Stimulated activated CD4-positive, alpha-beta T cell treated with anti-CD3 and anti-CD28 coated beads, Interleukin-4, amount 100 ng/mL, for 4 hours (primary cell): ENCODE measurements around the gene SDK2.

Source experiments
- DNase-seq, 2 experiments: peaks; one replicate each; pipeline ENCODE4 v3.0.0-alpha.2; 2020

Gene SDK2

DNA sequence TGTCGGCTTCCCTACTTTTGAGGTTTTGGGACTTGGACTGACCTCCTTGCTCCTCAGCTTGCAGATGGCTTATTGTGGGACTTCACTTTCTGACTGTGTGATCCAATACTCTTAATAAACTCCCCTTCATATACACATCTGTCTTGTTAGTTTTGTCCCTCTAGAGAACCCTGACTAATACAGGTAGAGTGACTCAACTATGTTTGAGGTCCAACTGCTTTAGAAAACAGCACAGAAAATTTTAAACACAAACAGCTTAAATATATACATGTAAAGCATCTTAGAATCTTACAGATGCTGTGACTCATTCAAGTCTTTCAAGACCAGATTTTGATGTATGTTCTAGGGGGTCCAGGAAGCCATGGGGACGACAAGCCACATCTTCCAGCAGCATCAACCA is 11.7 kb downstream of the SDK2 start:
- no peak for DNase-seq

DNA sequence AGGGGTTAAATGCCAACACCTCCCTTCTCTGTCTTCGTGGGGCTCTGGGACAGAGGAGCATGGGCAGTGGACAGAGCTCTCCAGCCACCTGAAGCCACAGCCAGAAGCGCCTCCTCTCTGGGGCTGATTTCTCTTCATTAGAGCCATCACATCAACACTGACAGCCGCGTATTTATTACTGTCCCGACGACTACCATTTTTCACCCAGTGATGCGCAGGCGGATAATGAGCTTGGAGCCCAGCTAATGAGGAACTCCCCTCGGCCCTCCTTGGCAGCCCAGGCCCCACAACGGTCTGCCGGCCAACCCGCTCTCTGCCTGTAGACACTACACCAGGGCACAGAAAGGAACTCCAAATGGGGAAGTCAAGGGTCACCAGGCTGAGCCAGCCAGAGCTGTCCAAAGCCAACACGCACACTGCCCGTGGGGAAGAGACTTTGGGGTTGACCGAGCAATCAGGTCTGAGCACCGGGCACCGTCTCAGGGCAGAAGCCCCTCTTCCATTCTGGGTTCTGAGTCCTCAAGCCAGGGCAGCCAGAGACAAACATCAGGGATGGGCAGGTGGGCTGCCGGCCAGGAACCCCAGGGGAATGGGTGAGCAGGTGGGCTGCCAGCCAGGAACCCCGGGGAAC is 13.2 kb downstream of the SDK2 start:
- DNase-seq, result no peak

DNA sequence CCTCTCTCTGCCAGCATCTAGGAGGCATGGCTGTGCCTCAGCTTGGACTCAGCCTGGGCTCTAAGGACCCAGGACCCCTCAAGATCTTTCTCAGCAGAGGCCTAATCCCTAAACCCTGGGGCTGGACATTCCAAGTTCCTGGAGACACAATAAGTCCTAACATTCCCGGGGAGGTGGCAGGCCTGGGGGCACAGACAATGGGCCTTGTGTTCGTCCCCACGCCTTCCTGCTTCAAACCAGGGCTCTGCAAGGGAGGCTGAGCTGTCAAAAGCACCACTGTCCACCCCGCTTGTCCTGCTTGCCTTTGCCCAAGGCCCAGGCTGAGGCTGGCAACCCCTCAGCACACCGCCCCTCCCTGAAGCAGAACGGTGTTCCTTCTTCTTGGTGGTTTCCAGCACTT is 13.7 kb downstream of the SDK2 start:
- DNase-seq, result no peak

DNA sequence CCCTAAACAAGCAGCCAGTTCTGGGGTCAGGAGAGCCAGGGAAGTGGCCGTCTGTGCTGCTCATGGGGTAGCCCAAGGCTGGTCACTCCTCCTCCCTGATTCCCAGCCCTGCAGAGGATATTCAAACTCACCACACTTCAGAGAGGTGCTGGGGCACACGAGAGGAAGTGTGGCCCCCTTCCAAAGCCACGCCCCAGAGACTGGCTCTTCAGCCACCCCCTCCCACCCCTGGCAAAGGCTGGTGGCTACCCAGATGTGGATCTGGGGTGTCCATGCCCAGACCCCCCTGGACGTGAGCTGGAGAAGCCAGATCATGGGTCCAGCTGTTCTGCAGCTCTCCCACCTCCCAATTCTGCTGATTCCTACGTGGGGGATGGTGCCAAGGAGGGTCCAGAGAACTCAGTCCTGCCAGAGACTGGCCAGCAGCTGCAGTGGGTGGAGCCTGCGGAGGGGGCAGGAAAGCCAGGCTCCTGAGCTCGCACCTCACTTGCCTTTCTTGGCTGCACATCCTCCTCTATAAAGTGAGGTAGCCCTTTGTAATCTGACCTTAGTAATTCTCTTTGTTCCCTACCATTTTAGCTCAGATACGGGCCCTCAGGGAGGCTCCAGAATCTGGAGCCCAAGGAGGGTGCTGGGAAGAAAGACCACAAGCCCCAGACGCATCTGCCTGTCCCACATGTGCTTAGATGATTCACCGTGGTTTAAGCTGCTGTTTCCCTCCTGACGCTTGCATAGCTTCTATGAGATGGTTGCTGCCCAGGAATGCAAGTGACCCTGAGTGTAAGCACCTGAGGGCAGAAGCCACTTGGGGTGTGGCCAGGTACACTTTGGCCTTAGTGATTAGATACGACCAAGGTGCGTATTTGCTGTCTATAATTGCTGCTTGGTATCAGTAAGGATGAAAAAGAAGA is 15.3 kb downstream of the SDK2 start:
- DNase-seq, result no peak

DNA sequence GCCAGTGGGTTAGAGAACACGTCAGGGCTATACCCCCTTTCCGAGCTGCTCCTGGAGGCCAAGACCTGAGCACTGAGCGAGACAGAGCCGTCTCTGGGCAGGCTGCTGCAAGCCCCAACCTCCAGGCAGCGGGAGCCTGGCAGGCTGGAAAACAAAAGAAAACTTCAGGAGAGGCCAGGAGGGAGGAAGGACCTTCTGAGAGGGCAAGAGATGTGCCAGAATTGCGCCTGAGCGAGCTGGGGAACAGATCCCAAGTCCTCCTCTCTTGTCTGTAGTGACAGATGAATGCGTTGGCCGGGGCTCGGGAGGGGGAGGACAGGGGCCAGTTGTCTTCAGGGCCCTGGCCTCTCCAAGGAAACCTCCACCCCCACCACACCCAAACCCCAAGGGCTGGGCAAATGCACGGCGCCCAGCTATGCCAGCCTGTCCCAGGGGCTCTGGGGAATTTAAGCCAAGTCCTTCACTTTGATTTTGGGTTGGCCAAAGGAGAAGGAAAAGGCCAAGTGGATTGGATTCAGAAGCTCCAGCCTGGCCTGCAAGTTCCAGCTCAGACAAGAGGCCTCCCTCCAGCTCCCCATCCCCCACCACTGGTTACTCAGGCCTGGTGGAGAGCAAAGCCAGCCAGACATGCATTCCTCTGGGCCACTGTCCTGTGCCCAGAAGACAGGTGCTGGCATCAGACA is 18.1 kb downstream of the SDK2 start:
- DNase-seq, result no peak

DNA sequence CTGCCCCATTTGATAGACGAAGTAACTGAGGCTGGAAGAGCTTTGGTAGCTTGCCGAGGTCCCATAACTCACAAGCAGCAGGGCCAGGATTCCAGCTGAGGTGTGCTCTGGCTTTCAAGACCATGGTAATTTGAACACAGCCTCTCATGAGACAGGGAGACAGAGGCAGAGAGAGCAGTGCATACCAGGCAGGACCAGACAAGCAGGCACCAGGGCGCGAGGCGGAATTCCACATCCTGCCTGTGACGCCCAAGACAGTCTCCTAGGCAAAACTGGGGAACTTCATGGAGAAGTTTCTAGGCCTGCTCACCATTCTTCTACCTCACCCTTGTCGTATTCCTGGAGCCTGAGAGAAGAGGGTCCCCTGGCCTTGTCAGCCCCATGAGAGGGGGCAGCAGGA is 19.2 kb downstream of the SDK2 start:
- no peak for DNase-seq

DNA sequence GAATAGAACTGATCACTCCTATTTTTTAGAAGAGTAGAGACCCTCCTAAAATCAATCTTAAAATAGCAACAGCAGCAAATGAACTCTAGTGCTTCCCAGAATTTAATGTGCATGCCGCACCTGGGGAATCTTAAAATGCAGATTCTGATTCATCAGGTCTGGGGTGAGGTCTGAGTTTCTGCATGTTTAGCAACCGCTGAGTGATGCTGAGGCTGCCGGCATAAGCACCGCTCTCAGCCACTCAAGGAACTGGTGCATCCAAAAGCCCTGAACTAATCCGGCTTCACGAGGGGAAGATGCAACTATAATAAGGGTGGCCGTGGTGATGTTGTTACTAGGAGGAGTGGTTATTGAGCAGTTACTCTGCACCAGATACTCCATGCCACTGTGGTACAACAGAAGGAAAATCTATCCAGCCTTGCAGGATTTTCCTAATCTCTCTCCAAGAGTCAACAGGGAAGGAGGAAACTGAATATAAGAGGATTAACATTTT is 19.7 kb downstream of the SDK2 start:
- no peak for DNase-seq

DNA sequence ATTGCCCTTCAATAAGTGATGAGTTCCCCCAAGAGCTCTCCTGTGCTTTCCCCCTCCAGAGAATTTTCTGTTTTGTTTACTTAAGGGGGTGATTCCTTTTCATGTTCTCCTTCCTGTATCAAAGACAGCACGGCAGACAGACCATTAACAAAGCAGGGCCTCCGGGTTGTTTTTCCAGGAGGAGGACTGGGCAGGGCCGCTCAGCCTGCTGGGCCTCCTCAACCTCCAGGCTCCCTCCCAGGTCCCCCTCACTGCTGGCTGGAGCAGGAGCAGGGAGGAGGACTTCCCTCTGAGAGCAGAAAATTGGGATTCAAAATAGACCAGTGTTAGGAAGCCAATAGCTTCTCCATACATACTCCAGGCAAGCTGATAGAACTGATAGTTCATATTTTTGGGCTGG is 20.4 kb downstream of the SDK2 start:
- DNase-seq, result no peak

DNA sequence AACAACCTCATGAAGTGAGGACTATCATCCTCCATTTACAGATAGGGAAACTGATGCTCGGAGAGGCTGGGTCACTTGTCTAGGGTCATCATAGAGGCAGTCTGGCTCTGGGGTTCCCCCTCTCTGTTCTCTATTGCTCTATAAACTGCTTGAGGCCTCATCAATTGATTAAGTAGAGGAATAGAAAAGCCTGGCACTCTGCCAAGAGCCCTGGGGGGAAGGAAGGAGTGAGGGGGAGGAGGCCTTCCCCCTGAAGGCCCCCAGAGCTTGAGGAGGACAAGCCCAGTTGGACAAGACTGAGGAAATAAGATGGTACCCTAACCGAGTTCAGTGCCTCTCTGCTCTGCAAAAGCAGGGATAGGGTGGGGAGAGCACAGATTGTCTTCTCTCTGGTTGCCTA is 21.0 kb downstream of the SDK2 start:
- no peak for DNase-seq

DNA sequence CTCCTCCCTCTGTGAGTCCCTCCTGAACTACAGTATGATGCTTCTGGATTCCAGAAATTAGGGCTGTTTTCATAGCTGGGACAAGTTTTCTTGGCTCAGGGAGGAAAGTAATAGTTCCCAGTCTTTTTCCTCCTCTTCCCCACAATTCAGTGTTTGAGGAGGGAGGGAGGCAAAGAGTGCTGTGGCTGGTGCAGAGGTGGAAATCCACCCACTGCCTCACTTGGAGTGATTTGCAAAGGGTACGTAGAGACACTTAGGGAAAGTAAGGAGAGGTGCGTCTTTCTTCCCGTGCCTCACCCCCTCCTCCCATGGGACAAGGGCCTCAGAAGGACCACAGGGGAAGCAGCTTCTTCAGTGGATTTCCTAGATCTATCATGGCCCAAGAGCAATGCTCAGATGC is 21.9 kb downstream of the SDK2 start:
- DNase-seq, result no peak

DNA sequence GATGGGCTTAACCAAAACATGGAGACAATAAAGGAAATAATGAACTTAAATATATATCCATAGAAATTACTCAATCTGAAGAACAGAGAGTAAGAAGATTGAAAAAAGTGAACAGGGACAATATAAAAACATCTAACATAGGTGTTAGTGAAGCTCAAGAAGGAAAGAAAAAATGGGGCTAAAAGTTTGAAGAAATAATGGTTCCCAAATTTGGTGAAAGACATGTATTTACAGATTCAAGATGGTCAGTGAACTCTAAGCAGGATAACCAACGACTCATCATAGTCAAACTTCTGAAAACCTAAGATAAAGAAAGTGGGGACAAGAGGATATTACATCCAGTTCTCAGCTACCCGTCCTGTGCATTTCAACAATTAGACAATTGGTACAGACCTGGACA is 22.6 kb downstream of the SDK2 start:
- DNase-seq, result no peak

DNA sequence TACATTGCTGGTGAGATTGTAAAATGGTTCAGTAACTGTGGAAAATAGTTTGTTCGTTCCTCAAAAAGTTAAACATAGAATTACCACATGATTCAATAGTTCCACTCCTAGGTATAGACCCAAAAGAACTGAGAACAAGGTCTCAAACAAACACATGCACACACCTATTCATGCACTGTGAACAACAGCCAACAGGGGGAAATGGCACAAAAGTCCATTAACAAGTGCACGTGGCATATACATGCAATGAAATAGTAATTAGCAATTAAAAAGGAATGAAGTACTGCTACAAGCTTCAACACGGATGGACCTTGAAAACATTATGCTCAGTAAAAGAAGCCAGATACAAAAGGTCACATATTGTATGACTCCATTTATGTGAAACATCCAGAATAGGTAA is 23.8 kb downstream of the SDK2 start:
- no peak for DNase-seq

DNA sequence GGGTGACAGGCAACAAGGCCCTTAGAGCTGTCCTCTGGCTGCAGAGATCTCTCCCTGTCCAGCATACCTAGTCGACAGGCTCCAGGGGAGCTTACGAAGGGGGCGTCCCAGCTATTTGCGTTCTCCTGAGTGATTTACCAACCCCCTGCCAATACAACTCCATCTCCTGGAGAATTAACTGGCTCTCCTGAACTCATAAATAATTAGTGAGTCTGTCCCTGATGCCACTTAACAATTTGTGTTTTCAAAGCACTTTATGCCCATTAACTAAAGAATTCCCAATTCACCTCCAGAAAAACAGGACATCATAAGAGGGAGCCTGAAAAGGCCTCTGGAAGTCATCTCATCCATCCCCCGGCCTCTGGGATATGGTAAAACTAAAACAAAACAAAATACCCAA is 26.7 kb downstream of the SDK2 start:
- no peak for DNase-seq

DNA sequence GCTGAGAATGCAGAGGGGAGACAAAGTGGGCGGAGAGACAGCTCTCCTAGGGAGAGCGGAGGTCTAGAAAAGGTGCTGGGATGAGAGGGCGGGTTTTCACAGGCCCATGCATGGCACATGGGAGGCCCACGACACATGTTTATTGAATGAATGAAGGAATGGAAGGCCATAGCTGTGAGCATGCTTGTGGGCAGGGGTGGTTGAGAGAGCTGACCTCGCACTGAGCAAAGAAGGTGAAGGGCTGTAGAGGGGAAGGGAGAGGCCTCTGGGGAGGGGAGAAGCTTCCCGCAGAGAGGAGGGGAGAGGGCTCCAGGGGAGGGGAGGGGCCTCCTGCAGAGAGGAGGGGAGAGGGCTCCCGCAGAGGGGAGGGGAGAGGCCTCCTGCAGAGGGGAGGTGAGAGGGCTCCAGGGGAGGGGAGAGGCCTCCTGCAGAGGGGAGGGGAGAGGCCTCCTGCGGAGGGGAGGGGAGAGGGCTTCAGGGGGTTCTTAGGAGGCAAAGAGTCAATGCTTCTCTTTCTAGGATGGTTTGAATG is 27.3 kb downstream of the SDK2 start:
- DNase-seq, result no peak

DNA sequence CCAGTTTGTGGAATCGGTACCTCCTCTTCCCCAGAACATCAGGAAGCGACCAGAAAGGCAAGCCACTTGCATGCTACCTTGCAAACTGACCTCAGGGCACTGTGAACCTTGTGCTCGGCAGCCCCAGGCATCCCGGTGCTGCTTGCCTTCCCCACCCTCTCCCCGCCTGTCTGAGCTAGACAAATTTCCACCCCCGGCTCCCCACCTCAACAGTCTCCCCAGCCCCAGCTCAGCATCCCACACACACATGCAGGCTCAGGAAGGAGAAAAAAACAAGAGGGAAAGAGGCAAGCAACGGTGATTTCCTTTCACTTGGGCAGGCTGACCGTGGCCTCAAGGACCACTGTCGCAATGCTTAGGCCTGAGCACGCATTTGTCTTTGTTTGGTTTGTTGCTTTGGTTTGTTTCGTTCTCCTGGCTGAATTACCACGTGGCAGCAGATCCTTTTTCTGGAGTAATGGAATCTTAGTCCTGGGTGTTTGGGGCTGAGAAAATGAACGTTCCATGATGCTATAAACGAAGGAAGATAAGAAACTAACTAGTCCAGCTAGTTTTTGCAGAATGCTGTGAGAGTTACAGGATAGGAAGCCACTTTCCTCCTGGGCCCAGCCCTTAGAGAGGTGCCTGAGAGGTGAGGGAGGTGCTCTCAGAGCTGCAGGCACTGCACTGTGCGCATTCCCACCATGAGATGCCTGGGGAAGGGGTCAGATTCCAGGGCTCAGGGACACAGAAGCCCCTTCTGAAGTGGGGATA is 27.9 kb downstream of the SDK2 start:
- DNase-seq, result no peak

DNA sequence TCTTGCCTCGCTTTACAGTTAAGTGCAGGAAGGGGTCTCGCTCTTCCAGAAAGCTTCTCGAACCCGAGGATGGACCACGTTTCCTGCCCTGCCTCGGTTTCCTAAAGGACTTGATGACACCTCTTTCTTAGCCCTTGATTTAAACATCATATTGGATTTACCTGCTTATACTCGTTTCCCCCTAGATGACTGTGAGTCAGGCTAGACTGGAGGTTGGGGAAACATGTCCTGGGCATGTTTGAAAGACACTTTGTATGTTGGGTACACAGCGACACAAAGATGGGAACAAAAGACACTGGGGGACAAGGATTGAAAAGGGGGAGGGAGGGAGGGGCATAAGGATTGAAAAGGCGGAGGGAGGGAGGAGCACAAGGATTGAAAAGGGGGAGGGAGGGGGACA is 30.0 kb downstream of the SDK2 start:
- DNase-seq, result no peak

DNA sequence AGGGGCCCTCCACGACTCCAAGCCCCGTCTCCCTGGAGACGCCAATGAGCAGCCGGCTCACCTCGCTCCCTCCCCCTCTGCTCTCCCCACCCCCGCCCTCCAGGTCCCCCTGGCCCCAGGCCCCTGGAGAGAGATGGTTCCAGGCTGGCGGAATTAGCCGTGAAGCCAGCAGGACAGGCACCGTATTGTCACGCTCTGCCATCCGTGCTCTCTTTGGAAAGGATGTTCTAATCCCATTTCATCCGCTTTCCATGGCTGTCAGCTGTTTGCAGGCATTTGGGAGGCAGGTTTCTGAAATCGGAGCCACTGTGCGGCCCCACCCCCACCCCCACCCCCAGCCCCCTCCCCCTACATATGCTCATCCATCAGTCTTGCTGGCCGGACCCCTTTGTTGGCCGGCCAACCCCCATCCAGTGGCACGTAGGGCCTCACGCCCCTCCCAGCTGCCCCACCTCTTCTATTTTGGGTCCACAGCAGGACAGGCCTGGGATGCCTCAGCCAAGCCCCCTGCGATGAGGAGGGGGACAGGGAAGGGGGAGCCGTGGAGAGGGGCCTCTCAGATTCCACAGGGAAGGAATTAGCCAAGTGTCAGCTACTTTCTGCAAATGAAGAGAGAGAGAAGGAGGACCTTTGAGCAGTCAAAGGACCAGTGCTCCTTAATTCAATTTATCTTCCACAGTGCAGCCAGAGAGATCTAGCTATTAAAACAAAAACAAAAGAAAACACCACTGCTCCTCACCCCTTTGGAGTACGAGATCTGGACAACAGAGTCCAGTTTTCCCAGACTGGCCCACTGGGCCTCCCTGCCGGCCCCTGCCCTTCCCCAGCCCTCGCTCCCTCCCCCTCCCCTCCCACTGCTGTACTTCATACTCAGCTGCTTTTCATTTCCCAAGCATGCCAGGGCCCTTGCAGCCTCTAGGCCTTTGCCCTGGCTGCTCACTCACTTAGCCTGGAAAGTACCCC is 30.7 kb downstream of the SDK2 start:
- DNase-seq, result no peak

DNA sequence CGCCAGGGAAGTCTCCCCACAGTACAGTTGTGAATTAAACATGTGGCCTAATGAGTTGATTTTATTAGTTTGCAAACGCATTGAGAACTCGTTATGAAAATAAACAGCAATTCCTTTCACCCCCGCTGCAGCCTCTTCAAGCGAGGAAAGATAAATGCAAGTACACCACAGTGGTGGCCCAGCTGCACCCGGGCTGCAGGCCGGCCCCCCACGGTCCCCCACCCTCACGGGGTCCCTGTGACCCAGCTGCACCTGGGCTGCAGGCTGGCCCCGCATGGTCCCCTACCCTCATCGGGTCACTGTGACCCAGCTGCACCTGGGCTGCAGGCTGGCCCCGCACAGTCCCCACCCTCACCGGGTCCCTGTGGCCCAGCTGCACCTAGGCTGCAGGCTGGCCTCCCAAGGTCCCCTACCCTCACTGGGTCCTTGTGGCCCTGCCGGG is 32.2 kb downstream of the SDK2 start:
- DNase-seq, result no peak

DNA sequence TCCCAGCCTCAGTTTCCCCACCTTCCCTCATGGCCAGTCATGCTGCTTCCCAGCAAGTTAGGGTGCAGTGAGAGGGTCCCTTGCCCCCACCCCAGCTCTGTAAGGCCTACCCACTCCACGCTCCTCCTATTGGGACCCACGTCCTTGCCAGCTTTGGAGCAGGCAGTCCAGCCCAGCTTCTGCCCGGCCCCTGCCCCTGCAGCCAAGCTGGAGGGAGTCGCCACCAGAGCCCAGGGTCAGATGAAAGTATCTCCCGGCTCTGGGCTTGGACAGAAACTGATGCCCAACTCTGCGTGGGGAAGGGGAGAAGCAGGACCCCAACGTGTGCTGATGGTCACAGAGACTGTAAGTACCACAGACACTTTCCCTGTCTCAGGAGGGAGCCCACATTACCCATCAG is 32.6 kb downstream of the SDK2 start:
- DNase-seq, result no peak

DNA sequence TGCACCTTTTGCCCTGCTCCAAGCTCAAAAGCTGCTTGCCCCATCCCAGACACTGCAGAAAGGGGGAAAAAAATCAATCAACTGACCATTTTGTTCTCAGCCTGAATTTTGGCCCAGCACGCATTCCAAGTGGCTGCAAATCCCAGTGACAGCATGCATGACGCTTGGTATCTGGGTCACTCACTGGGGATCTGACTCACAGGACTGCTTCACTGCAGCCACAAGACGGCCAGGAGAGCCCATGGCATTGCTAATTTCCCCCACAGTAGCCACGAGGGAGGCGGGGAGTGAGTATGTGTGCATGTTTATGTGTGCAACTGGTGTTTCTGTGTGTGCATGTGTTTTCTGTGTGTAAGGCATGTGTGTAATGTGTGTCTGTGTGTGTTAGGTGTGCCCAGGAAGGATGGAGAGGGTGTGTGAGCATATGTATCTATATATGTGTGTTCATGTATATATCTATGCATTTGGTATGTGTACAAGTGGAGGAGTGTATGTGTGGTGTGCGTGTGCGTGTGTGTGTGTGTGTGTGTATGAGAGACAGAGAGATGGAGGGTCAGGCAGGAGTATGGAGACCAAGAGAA is 33.8 kb downstream of the SDK2 start:
- no peak for DNase-seq

DNA sequence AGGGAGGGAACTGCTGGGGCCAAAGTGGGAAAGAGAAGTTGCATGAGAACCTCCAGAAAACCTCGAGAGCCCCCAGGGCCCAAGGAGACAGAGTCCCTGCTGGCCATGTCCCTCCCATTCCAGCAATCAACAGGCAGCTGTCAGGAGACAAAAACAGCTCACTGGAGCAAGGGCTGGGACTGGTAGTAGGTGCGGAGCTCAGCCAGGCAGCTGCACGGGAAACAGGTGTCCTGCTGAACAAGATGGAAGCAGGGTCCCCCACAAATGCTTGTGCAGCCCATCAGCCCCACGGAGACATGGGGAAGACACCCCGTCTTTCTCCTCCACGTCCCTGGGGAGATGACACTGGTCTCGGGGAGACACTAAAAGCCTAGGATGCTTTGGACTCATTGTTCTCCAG is 34.5 kb downstream of the SDK2 start:
- no peak for DNase-seq
